ENCODE results near the gene RASD2.

- TF ChIP-seq POLR2AphosphoS5 (IDR thresholded peaks at IDR 0.05; ENCODE audit: borderline replicate concordance, low read depth, low read length) = no peak
- no peak for TF ChIP-seq EZH2 (IDR thresholded peaks at IDR 0.05)
- no peak for TF ChIP-seq FOXP2 (optimal IDR thresholded peaks at IDR 0.05; ENCODE audit: control extremely low read depth, extremely low read length, insufficient read depth)
These were observed 22.6 kb downstream of the RASD2 start for GRCh38 chr22:35563211-35563610.

Data from SK-N-MC (cell line).